ENCODE data around the gene OSER1. TPM values are rescaled to one million over a fixed set of nuclear protein-coding genes. Genes with fewer than 3 reads are reported as not detected.

The OSER1 gene
- total RNA-seq, 1 donor from 2014 or later: 32.8 TPM

- DNase-seq (no peak), ATAC-seq (ENCODE audit: poor library complexity) (no peak)
- intact Hi-C loops (cut with DNase I): no loop called here
Observed at GRCh38 chr20:44166008-44166407, 44.6 kb downstream of the OSER1 start.

DNA sequence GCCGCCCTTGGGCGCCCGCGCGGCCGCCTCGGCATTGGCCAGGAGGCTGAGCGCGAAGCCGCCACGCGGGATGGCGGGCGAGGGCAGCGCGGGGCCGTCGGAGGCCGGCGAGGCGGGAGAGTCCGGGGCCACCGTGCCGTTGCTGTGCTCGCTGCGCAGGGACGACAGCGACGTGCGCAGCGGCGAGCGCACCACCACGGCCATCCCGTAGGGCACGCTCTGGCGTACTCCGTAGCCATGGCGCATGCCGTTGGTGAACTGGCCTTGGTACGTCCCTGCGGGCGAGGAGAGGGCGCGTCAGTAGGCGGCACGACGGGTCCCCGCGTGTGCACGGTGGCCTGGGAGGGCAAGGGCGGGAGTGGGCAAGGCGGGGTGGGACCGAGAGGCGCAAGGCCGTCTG is 50.4 kb downstream of the OSER1 start:
- intact Hi-C loops (cut with DNase I): no loop called here
- ATAC-seq (ENCODE audit: poor library complexity) (no peak), DNase-seq (no peak)

DNA sequence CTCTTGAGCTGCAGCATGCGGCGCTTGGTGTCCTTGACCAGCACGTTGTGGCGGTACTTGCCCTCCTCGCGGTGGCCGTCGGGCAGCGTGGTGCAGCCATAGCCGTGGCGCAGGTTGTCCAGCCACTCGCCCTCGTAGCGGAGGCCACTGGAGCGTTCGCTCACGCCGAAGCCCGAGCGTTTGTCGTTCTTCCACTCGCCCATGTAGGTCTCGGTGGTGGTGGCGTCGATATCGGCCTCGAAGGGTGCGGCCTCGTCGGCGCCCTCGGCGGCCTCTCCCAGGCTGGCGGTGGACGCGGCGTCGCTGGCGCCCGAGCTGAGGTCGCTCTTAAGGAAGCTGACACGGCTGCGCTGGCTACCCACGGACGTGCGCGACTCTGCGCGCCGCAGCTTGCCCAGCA is 50.9 kb downstream of the OSER1 start:
- intact Hi-C loops (cut with DNase I): no loop called here
- no peak for DNase-seq
- no peak for ATAC-seq (ENCODE audit: poor library complexity)

- ATAC-seq (ENCODE audit: poor library complexity) (no peak), DNase-seq (no peak)
- intact Hi-C loops (cut with DNase I): no loop called here
Observed at GRCh38 chr20:44159125-44159524, 51.4 kb downstream of the OSER1 start.

GRCh38 chr20:44157061-44157460 is 53.5 kb downstream of the OSER1 start:
- no peak for DNase-seq
- ATAC-seq (ENCODE audit: poor library complexity): no peak
- intact Hi-C loops (cut with DNase I): no loop called here

GRCh38 chr20:44154521-44155001 is 56.0 kb downstream of the OSER1 start:
- no peak for DNase-seq
- intact Hi-C loops (cut with DNase I): no loop called here
- ATAC-seq (ENCODE audit: poor library complexity): no peak

GRCh38 chr20:44153636-44154043 is 56.9 kb downstream of the OSER1 start:
- intact Hi-C loops (cut with DNase I): no loop called here
- ATAC-seq (ENCODE audit: poor library complexity) (no peak), DNase-seq (no peak)

DNA sequence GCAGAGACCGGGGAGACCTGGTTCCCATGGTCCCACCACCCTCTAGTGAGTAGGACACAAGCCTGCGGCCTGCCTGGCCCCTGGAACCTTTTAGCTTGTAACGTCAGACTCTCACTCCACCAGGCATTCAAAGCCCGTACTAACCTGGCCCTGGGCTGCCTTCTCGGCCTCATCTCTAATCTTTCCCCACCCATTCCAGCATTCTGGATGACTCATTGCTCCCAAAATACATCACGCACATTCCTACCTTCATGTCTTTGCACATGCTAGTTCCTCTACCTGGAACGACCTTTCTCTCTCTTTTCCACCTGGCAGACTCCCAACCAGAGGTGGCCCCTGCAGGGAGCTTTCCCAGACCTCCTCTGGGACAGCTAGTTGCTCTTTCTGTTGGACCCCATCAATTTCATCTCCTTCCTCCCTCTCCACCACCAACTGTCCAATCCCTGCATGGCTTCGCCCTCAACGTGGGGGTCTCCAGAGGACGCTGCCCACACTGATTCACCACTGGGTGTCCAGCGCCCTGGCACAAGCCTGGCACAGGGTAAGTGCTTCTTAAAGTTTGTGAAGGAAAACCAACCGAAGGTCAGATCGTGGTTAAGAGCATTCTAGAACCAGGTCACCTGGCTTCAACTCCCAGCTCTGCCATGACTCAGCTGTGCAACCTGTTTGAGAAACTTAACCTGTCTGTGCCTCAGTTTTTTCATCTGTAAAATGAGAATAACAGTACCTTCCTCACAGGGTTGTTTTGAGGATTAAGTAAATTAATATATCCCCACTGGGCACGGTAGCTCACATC is 58.8 kb downstream of the OSER1 start:
- intact Hi-C loops (cut with DNase I): no loop called here
- ATAC-seq (ENCODE audit: poor library complexity) (peak; percentile 87), DNase-seq (peak; percentile 57)

GRCh38 chr20:44146272-44146671 is 64.3 kb downstream of the OSER1 start:
- intact Hi-C loops (cut with DNase I): no loop called here
- DNase-seq (no peak), ATAC-seq (ENCODE audit: poor library complexity) (no peak)

Other genes with a start within 250 kb of the OSER1 start
- gene JPH2, start 23.6 kb downstream of the OSER1 start, total RNA-seq: 181 TPM
- gene GDAP1L1, start 36.5 kb upstream of the OSER1 start, total RNA-seq: not detected
- 150 TPM for gene FITM2, start 100.4 kb upstream of the OSER1 start, total RNA-seq
- not detected for gene R3HDML, start 126.3 kb upstream of the OSER1 start, total RNA-seq
- not detected for gene HNF4A, start 144.9 kb upstream of the OSER1 start, total RNA-seq

All from Right ventricle myocardium superior (tissue), 1 donor.